Prostate gland (tissue), 2 donors: Measurements from ENCODE around the gene TBL1X. TPM values are rescaled to one million over a fixed set of nuclear protein-coding genes. Genes with fewer than 3 reads are reported as not detected.

Experiments
- DNase-seq: peaks from one replicate; pipeline ENCODE4 v3.0.0-alpha.2; 2019; ENCODE audit warnings: low spot score
- H3K27ac ChIP-seq, 2 donors: fragments of 200-600 bp; sonication (generic); 2 replicates each; pipeline ENCODE4 v1.5.1; 2017 to 2019
- H3K27me3 ChIP-seq: fragments of 200-600 bp; sonication (generic); replicated peaks from 2 replicates; pipeline ENCODE4 v1.5.1; 2019; ENCODE audit not compliant: insufficient read depth
- H3K36me3 ChIP-seq, 2 donors: fragments of 200-600 bp; sonication (generic); 1 replicate in 1 of 2; 2 replicates in 1 of 2; pipeline versions ENCODE4 v1.5.1 to v1.8.1; 2017 to 2019
- H3K4me1 ChIP-seq: fragments of 200-600 bp; sonication (generic); replicated peaks from 2 replicates; pipeline ENCODE4 v1.5.1; 2019
- H3K4me3 ChIP-seq, 2 donors: fragments of 200-600 bp; sonication (generic); 2 replicates each; pipeline ENCODE4 v1.5.1; 2017 to 2019
- H3K9me3 ChIP-seq: fragments of 200-600 bp; sonication (generic); 2 replicates; pipeline ENCODE4 v1.5.1; 2017
- POLR2A ChIP-seq: fragments of 450-650 bp; IDR thresholded peaks from one replicate; pipeline ENCODE4 v1.6.1; 2016; ENCODE audit warnings: antibody characterized with exemption, mild to moderate bottlenecking
- POLR2AphosphoS5 ChIP-seq: sonication (generic); formaldehyde crosslinking; IDR thresholded peaks from one replicate; pipeline ENCODE4 v1.6.1; 2017; ENCODE audit warnings: antibody characterized with exemption
- WGBS: methylation state at CpG from one replicate; pipeline ENCODE4 v1.1.5; 2018; 5-methylcytosine and 5-hydroxymethylcytosine counted together
- intact Hi-C: fragments of 100-400 bp; cut with DNase I; formaldehyde crosslinking; loops from one replicate; pipeline ENCODE4 v1.14.2; 2022
- total RNA-seq, 2 donors: library from RNA; depleted of rRNA; stranded (reverse); fragments of >200 nt; gene quantifications; one replicate each; pipeline ENCODE4 v1.1.0, GENCODE V29; 2016
- TF ChIP-seq, protein P1 (sequence below), 4 experiments: fragments of 200-600 bp in 2 of 4; fragments of 450-650 bp in 2 of 4; sonication (generic) in 2 of 4; IDR thresholded peaks; 1 replicate in 3 of 4; 2 replicates in 1 of 4; pipeline ENCODE4 v1.5.1; 2016 to 2019; ENCODE audit warnings: antibody characterized with exemption in 4 of 4, mild to moderate bottlenecking in 2 of 4, moderate library complexity in 2 of 4

TBL1X gene
- total RNA-seq, 2 donors from 2014 or later: 23.2 to 76.9 TPM

DNA sequence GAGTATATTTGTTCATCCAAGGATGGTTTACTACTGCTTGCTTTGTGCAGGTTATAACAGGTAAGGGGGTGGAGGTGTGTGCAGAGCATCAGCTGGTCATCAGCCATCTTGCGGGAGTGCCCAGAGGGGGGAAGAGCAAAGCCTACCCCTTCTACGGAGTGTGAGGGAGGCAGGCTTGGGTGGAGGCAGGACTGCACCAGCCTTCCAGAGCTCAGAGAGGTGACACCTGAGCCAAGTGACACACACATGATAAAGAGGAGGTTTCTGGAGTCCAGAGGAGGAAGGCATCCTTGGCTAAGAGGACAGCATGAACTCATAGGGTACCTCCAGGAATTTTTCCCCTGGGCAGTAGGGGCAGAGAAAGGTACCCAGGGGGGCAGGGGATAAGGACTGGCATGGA lies 126.6 kb downstream of the TBL1X start:
- TF ChIP-seq, protein P1, sequence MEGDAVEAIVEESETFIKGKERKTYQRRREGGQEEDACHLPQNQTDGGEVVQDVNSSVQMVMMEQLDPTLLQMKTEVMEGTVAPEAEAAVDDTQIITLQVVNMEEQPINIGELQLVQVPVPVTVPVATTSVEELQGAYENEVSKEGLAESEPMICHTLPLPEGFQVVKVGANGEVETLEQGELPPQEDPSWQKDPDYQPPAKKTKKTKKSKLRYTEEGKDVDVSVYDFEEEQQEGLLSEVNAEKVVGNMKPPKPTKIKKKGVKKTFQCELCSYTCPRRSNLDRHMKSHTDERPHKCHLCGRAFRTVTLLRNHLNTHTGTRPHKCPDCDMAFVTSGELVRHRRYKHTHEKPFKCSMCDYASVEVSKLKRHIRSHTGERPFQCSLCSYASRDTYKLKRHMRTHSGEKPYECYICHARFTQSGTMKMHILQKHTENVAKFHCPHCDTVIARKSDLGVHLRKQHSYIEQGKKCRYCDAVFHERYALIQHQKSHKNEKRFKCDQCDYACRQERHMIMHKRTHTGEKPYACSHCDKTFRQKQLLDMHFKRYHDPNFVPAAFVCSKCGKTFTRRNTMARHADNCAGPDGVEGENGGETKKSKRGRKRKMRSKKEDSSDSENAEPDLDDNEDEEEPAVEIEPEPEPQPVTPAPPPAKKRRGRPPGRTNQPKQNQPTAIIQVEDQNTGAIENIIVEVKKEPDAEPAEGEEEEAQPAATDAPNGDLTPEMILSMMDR (IDR thresholded peaks at IDR 0.05): no peak
- TF ChIP-seq POLR2A (no peak), POLR2AphosphoS5 (no peak)
- intact Hi-C loops: no loop called here
- DNase-seq: no peak
- Histone ChIP-seq H3K27ac (no peak overlapping the region), H3K9me3 (no peaks in the 10 kb centered on the region), H3K36me3 (no peaks in the 10 kb centered on the region), H3K27me3 (no peaks in the 10 kb centered on the region), H3K4me1 (no peaks in the 10 kb centered on the region), H3K4me3 (no peak overlapping the region)
- WGBS: 63% methylated on average over 2 of the region's 2 CpGs

DNA sequence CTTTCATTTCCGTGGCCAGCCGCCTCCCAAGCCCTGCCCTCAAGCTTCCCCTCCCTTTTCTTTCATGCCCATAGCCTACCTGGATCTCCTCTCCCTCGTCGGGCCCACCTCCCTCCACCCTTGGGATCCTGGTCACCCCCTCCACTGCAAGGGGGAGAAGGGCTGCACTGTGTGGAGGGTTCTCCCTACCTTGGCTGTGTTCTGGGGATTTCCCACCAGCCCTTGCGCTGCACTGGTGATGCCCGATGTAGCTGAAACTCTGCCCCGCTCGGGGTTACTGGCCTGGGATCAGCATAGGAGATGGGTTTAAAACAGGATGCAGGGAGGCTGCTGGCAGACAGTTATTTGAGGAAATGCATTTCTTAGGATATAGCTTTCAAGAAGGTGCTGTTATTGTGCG lies 128.9 kb downstream of the TBL1X start:
- H3K9me3 ChIP-seq: no peaks in the 10 kb centered on the region
- WGBS: 92% methylated on average over 9 of the region's 9 CpGs
- no peaks in the 10 kb centered on the region for H3K27me3 ChIP-seq
- TF ChIP-seq, protein P1 (IDR thresholded peaks at IDR 0.05): no peak
- TF ChIP-seq POLR2A (no peak), POLR2AphosphoS5 (no peak)
- H3K27ac ChIP-seq: no peak overlapping the region
- no peak for DNase-seq
- intact Hi-C loops: no loop called here
- H3K4me3 ChIP-seq: no peak overlapping the region
- H3K36me3 ChIP-seq: no peaks in the 10 kb centered on the region
- H3K4me1 ChIP-seq: no peaks in the 10 kb centered on the region

DNA sequence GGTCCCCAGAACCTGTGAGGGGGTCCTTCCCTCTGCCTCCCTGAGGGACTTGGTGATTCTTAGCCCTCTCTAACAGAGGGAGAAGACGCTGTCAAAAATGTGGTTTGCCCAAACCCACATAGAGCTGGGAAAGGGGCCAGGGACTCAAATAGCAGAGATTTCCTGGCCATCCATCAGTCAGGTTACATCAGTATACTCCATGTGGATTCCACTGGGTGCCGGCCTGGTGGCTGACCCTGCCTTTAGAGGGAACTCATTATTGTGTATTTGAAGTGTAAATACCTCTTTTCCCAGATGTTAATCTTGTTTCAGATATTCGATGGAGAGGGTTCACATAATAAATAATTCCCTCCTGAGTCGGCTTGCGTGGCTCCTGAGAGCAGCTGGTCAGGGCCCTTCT lies 130.3 kb downstream of the TBL1X start:
- H3K4me1 ChIP-seq: no peaks in the 10 kb centered on the region
- no peaks in the 10 kb centered on the region for H3K27me3 ChIP-seq
- 45% methylated on average over 5 of the region's 5 CpGs for WGBS
- no peak for TF ChIP-seq POLR2A
- TF ChIP-seq POLR2AphosphoS5: no peak
- TF ChIP-seq, protein P1 (IDR thresholded peaks at IDR 0.05): no peak
- DNase-seq: no peak
- intact Hi-C loops: no loop called here
- H3K27ac ChIP-seq: no peak overlapping the region
- H3K36me3 ChIP-seq: no peaks in the 10 kb centered on the region
- H3K4me3 ChIP-seq: no peak overlapping the region
- no peaks in the 10 kb centered on the region for H3K9me3 ChIP-seq

DNA sequence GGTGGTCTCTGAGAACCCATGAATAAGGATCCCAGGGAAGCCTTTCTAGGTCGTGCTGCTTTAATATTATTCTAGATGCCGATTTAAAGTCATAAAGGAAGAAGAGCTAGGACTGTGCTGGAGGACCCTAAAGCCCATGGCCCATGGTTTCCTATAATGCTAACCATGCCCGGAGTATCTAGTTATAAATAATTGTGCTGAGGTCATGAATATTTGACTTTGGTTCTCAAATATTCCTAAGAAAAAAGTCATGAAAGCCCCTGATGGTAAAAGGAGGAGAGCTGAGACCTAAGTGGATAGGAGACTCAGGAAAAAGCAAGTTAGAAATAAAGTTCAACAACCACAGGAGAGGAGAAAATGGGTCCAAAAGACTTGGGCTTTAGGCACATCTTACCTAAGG lies 132.0 kb downstream of the TBL1X start:
- no peak overlapping the region for H3K27ac ChIP-seq
- 82% methylated on average over 3 of the region's 3 CpGs for WGBS
- no peak for TF ChIP-seq POLR2AphosphoS5
- TF ChIP-seq, protein P1 (IDR thresholded peaks at IDR 0.05): no peak
- no peak for TF ChIP-seq POLR2A

DNA sequence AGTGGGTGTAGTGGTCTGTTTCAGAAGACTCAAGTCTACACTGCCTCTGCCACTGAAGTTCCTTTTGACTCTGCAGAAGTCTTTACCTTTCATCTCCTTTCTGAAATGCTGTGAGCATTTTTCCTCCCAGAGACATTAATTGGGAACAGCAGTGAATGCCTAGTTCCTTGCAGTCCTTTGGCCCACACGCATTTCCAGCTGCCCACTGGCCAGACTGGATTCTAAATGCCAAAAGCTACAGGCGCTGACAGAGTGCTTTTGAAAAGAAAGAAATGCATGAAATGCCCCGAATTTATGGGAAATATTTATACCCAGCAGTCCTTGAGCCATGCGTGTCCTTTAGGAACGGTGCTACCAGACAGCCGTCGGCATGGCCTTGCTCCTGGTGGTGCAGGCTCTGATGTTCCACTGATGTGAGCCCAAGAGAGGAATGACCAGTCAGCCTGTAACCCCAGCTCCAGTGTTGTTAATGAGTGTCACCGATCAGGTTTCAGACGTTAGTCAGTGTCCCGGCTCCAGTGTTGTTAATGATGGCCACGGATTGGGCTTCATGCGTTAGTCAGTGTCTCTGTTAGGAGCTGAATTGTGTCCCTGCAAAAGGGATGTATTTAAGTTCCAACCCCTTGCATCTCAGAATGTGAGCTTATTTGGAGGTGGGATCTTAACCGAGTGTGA lies 132.6 kb downstream of the TBL1X start:
- no peak for TF ChIP-seq POLR2A
- intact Hi-C loops: no loop called here
- DNase-seq: no peak

More for the DNA sequence above, 132.0 kb downstream of the TBL1X start:
- Histone ChIP-seq H3K36me3 (no peaks in the 10 kb centered on the region), H3K4me3 (no peak overlapping the region), H3K27me3 (no peaks in the 10 kb centered on the region), H3K4me1 (no peaks in the 10 kb centered on the region), H3K9me3 (no peaks in the 10 kb centered on the region)
- intact Hi-C loops: no loop called here
- no peak for DNase-seq

More for the DNA sequence above, 132.6 kb downstream of the TBL1X start:
- Histone ChIP-seq H3K9me3 (no peaks in the 10 kb centered on the region), H3K4me3 (no peak overlapping the region), H3K27me3 (no peaks in the 10 kb centered on the region), H3K4me1 (no peaks in the 10 kb centered on the region), H3K36me3 (no peaks in the 10 kb centered on the region), H3K27ac (no peak overlapping the region)
- 70% methylated on average over 9 of the region's 13 CpGs for WGBS
